Activated CD8-positive, alpha-beta T cell treated with anti-CD3 and anti-CD28 coated beads for 36 hours (primary cell): Measurements from ENCODE around the gene TACC3. TPM values are rescaled to one million over a fixed set of nuclear protein-coding genes. Genes with fewer than 3 reads are reported as not detected.

Source experiments
- ATAC-seq: fragments of 200-7000 bp; cut with Tn5 transposase; one replicate; pipeline ENCODE4 v1.10.0; 2021; ENCODE audit warnings: mild to moderate bottlenecking, moderate library complexity
- CTCF ChIA-PET: fragments of 350-600 bp; sonication (Branson Sonifier 250); formaldehyde crosslinking; loops from one replicate; lab custom pipeline; 2021; ENCODE audit warnings: antibody characterized with exemption; lab: Charles Lee
- POLR2A ChIA-PET: fragments of 350-600 bp; sonication (Branson Sonifier 250); formaldehyde crosslinking; loops from one replicate; lab custom pipeline; 2021; ENCODE audit warnings: antibody characterized with exemption; lab: Charles Lee
- DNase-seq: peaks from one replicate; pipeline ENCODE4 v3.0.0-alpha.2; 2020
- H3K27ac Mint-ChIP-seq: one replicate; pipeline ENCODE4 v1.8.0; 2021; ENCODE audit warnings: mild to moderate bottlenecking, mixed read lengths
- H3K27me3 Mint-ChIP-seq: one replicate; pipeline ENCODE4 v1.8.0; 2021; ENCODE audit warnings: mixed read lengths
- H3K36me3 Mint-ChIP-seq: one replicate; pipeline ENCODE4 v1.8.0; 2021; ENCODE audit warnings: low read depth, mixed read lengths
- H3K4me1 Mint-ChIP-seq: one replicate; pipeline ENCODE4 v1.8.0; 2021; ENCODE audit warnings: low read depth, mixed read lengths
- H3K4me3 Mint-ChIP-seq: one replicate; pipeline ENCODE4 v1.8.0; 2021; ENCODE audit warnings: mild to moderate bottlenecking, moderate library complexity, mixed read lengths
- H3K9me3 Mint-ChIP-seq: one replicate; pipeline ENCODE4 v1.8.0; 2021; ENCODE audit warnings: mixed read lengths
- intact Hi-C: fragments of 100-400 bp; cut with micrococcal nuclease; formaldehyde crosslinking; loops from one replicate; pipeline ENCODE4 v1.10.0; 2022
- total RNA-seq, 2 experiments: library from RNA; stranded (reverse); gene quantifications; one replicate each; pipeline ENCODE4 v1.2.3, GENCODE V29; 2021
- TF ChIP-seq, protein P1 (sequence below): fragments of 200-600 bp; IDR thresholded peaks from one replicate; pipeline ENCODE4 v1.8.0; 2022; ENCODE audit warnings: antibody characterized with exemption, mild to moderate bottlenecking

TACC3 gene
- total RNA-seq, 2 experiments from 2014 or later, result 190 to 200 TPM

DNA sequence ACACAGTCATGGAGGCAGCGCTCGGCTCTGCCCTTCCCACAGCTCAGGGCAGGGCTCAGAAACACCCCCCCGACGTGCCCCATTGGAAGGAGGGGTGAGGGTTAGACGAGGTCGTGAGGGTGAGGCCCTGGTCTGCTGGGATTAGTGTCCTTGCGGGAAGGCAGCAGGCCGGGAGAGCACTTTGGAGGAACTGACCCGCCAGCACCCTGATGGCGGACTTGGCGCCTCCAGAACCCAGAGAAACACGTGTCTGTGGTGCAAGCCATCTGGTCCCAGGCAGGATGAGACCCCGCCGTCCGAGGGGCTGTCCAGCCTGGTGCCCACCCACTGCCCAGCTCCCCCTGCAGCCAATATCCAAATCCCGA, 26.3 kb downstream of the TACC3 start:
- CTCF ChIA-PET, result interaction anchor here (0.6 to 7.6 kb wide), 15 partner anchors 14 to 491 kb away, joined by 3 to 139 read pairs (median 5); partner anchors contain the start of genes TACC3 and TMEM129
- DNase-seq (no peak), ATAC-seq (no peak)
- H3K4me3 Mint-ChIP-seq, result no peak overlapping the region
- H3K27me3 Mint-ChIP-seq, result peaks cover 4% of the 10 kb centered on the region
- intact Hi-C loops, result loop anchor here (1.0 kb wide), 1 partner anchor 63 kb away; no protein-coding TSS in a partner anchor
- H3K27ac Mint-ChIP-seq, result no peak overlapping the region
- H3K9me3 Mint-ChIP-seq, result no peaks in the 10 kb centered on the region
- peaks cover 12% of the 10 kb centered on the region for H3K36me3 Mint-ChIP-seq
- POLR2A ChIA-PET, result interaction anchor here (0.8 to 2.7 kb wide), 6 partner anchors 10 to 411 kb away, joined by 3 to 15 read pairs (median 4); no protein-coding TSS in a partner anchor
- TF ChIP-seq, protein P1, sequence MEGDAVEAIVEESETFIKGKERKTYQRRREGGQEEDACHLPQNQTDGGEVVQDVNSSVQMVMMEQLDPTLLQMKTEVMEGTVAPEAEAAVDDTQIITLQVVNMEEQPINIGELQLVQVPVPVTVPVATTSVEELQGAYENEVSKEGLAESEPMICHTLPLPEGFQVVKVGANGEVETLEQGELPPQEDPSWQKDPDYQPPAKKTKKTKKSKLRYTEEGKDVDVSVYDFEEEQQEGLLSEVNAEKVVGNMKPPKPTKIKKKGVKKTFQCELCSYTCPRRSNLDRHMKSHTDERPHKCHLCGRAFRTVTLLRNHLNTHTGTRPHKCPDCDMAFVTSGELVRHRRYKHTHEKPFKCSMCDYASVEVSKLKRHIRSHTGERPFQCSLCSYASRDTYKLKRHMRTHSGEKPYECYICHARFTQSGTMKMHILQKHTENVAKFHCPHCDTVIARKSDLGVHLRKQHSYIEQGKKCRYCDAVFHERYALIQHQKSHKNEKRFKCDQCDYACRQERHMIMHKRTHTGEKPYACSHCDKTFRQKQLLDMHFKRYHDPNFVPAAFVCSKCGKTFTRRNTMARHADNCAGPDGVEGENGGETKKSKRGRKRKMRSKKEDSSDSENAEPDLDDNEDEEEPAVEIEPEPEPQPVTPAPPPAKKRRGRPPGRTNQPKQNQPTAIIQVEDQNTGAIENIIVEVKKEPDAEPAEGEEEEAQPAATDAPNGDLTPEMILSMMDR, result no peak
- H3K4me1 Mint-ChIP-seq, result no peaks in the 10 kb centered on the region

- peak; percentile 94 for DNase-seq
- H3K9me3 Mint-ChIP-seq, result no peaks in the 10 kb centered on the region
- H3K4me1 Mint-ChIP-seq, result peaks cover 4% of the 10 kb centered on the region
- peaks cover 4% of the 10 kb centered on the region for H3K27me3 Mint-ChIP-seq
- no peak overlapping the region for H3K4me3 Mint-ChIP-seq
- peaks cover 12% of the 10 kb centered on the region for H3K36me3 Mint-ChIP-seq
- ChIA-PET POLR2A (interaction anchor here (0.6 to 2.7 kb wide), 5 partner anchors 12 to 124 kb away, joined by 3 to 15 read pairs (median 3); no protein-coding TSS in a partner anchor), CTCF (interaction anchor here (0.7 to 7.6 kb wide), 32 partner anchors 9 to 490 kb away, joined by 3 to 139 read pairs (median 4); partner anchors contain the start of genes NELFA, TACC3 and TMEM129)
- ATAC-seq, result peak; percentile 63
- intact Hi-C loops, result no loop called here
- no peak overlapping the region for H3K27ac Mint-ChIP-seq
- TF ChIP-seq, protein P1, result peak; percentile 77
Observed at GRCh38 chr4:1748465-1748995, 27.2 kb downstream of the TACC3 start.

GRCh38 chr4:1749370-1749769, 28.0 kb downstream of the TACC3 start:
- ATAC-seq (no peak), DNase-seq (no peak)
- intact Hi-C loops, result no loop called here
- TF ChIP-seq, protein P1, result no peak
- no peak overlapping the region for H3K4me3 Mint-ChIP-seq
- CTCF ChIA-PET, result interaction anchor here (1.6 to 7.6 kb wide), 3 partner anchors 23 to 150 kb away, joined by 8 to 139 read pairs (median 28); no protein-coding TSS in a partner anchor
- H3K4me1 Mint-ChIP-seq, result peaks cover 4% of the 10 kb centered on the region
- H3K36me3 Mint-ChIP-seq, result peaks cover 4% of the 10 kb centered on the region
- POLR2A ChIA-PET, result no interaction called here
- H3K27ac Mint-ChIP-seq, result no peak overlapping the region
- no peaks in the 10 kb centered on the region for H3K9me3 Mint-ChIP-seq
- H3K27me3 Mint-ChIP-seq, result peaks cover 4% of the 10 kb centered on the region

GRCh38 chr4:1749826-1750225, 28.5 kb downstream of the TACC3 start:
- ATAC-seq (no peak), DNase-seq (no peak)
- Mint-ChIP-seq H3K4me3 (no peak overlapping the region), H3K4me1 (peaks cover 4% of the 10 kb centered on the region), H3K9me3 (no peaks in the 10 kb centered on the region), H3K27me3 (peaks cover 4% of the 10 kb centered on the region), H3K27ac (no peak overlapping the region), H3K36me3 (peaks cover 2% of the 10 kb centered on the region)
- intact Hi-C loops, result no loop called here
- POLR2A ChIA-PET, result no interaction called here
- CTCF ChIA-PET, result interaction anchor here (7.6 kb wide), 1 partner anchor 59 kb away, joined by 139 read pairs; no protein-coding TSS in a partner anchor
- TF ChIP-seq, protein P1, result no peak
